ENCODE results near the gene TNFRSF25.
"Not testable (repeated sequence)": the region's sequence is repeated elsewhere in the genome, so short reads cannot be mapped to it uniquely, and the experiment has no call there.

DNA sequence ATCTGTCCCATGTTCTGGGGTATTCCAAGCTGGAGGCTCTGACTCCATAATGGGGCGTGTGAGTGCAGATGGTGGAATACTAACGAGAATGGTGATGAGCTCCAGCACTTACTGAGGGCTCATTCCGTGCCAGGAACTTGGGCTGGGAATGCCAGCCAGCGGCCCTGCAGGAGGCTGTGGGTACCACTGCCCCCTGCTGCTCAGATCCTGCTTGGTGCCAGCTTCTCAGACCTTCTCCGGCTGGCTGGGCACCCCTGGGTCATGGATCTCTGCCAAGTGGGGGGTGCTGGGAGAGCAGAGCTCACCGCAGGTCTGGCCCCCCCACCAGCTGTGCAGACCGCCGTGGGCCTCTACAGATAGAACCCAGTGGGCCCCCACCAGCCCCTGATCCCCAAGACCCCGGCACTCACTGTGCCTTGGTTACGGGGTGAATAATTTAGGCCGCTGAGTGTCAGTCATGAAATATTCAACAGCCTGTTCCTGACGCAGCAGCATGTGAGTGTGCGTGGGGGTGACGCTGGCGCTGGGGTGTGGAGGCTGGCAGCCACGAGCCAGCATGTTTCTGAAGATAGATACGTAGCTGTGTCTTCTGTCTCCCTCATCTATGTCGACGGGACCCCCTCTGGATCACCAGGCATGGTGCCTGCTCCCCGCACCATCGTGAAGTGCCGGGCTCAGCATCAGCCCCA, 28.8 kb downstream of the TNFRSF25 start:
- TF ChIP-seq POLR2AphosphoS5 (IDR thresholded peaks at IDR 0.05; ENCODE audit: low read depth); GABPA (IDR thresholded peaks at IDR 0.05; ENCODE audit: low read depth); REST (IDR thresholded peaks at IDR 0.05; ENCODE audit: insufficient replicate concordance, low read depth): not testable (repeated sequence)
- TF ChIP-seq, protein P1, sequence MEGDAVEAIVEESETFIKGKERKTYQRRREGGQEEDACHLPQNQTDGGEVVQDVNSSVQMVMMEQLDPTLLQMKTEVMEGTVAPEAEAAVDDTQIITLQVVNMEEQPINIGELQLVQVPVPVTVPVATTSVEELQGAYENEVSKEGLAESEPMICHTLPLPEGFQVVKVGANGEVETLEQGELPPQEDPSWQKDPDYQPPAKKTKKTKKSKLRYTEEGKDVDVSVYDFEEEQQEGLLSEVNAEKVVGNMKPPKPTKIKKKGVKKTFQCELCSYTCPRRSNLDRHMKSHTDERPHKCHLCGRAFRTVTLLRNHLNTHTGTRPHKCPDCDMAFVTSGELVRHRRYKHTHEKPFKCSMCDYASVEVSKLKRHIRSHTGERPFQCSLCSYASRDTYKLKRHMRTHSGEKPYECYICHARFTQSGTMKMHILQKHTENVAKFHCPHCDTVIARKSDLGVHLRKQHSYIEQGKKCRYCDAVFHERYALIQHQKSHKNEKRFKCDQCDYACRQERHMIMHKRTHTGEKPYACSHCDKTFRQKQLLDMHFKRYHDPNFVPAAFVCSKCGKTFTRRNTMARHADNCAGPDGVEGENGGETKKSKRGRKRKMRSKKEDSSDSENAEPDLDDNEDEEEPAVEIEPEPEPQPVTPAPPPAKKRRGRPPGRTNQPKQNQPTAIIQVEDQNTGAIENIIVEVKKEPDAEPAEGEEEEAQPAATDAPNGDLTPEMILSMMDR (IDR thresholded peaks at IDR 0.05; ENCODE audit: insufficient read depth, low read length) = not testable (repeated sequence)

All from HL-60 (cell line).